Subcutaneous adipose tissue (tissue), 4 donors: Measurements from ENCODE around the gene MBOAT7. TPM values are rescaled to one million over a fixed set of nuclear protein-coding genes. Genes with fewer than 3 reads are reported as not detected.
"Not testable (repeated sequence)": the region's sequence is repeated elsewhere in the genome, so short reads cannot be mapped to it uniquely, and the experiment has no call there.

ENCODE experiments used
- CTCF ChIP-seq: fragments of 450-650 bp; IDR thresholded peaks from one replicate; pipeline ENCODE4 v1.5.1; 2016; ENCODE audit warnings: low read depth, mild to moderate bottlenecking, control low read depth, antibody characterized with exemption, moderate library complexity
- total RNA-seq, 4 donors: library from RNA; depleted of rRNA; stranded (reverse); fragments of >200 nt; gene quantifications; one replicate each; pipeline ENCODE4 v1.1.0, GENCODE V29; 2016

Gene MBOAT7
- total RNA-seq: 10 to 100 TPM in 3 of 4 donors, 1 to 10 TPM in 1; 8.8 to 36.7 (median 21.2) TPM

GRCh38 chr19:54189145-54189734, at the start of gene MBOAT7:
TSS of gene MBOAT7 (minus strand) at chr19:54189580. CDS start at chr19:54188508, 1,072 bp downstream.
- TF ChIP-seq CTCF: no peak

GRCh38 chr19:54233941-54234340, 44.6 kb upstream of the MBOAT7 start:
- no peak for TF ChIP-seq CTCF

- no peak for TF ChIP-seq CTCF
These were observed 41.9 kb upstream of the MBOAT7 start for GRCh38 chr19:54231077-54231931.

GRCh38 chr19:54230031-54230430, 40.7 kb upstream of the MBOAT7 start:
- TF ChIP-seq CTCF: no peak

GRCh38 chr19:54229146-54229545, 39.8 kb upstream of the MBOAT7 start:
- no peak for TF ChIP-seq CTCF

GRCh38 chr19:54222474-54223276, 33.3 kb upstream of the MBOAT7 start, which contains the start of gene LILRB3:
TSS of gene LILRB3 (minus strand) at chr19:54223007. CDS start at chr19:54222976, 31 bp downstream.
- not testable (repeated sequence) for TF ChIP-seq CTCF
